SK-N-SH (cell line): ENCODE data around the gene SMOC1. TPM values are rescaled to one million over a fixed set of nuclear protein-coding genes. Genes with fewer than 3 reads are reported as not detected.

Experiments used
- CTCF ChIA-PET: fragments of 300-600, 350-600 bp; formaldehyde crosslinking; extraction: SDS; loops from one replicate; lab custom pipeline; 2021; lab: Yijun Ruan, JAX
- POLR2A ChIA-PET: fragments of 350-600 bp; sonication (Branson Sonifier 250); formaldehyde crosslinking; extraction: SDS; loops from one replicate; lab custom pipeline; 2020; ENCODE audit warnings: antibody characterized with exemption, inconsistent platforms; lab: Yijun Ruan, JAX
- DNase-seq: peaks from one replicate; pipeline ENCODE4 v3.0.0; 2012
- H2AFZ ChIP-seq: fragments of 200-600 bp; sonication (generic); 2 replicates; pipeline ENCODE4 v1.8.1; 2016; ENCODE audit warnings: antibody characterized with exemption, mild to moderate bottlenecking, low read depth
- H3F3A ChIP-seq: fragments of 200-600 bp; sonication (generic); replicated peaks from 2 replicates; pipeline ENCODE3; 2016; ENCODE audit warnings: antibody characterized with exemption, mild to moderate bottlenecking; ENCODE audit not compliant: insufficient read depth
- H3K27ac ChIP-seq, 2 experiments: fragments of 200-500 bp in 1 of 2; fragments of 200-600 bp in 1 of 2; sonication (Bioruptor generic) in 1 of 2; sonication (generic), shearing (Covaris generic) in 1 of 2; 2 replicates each; pipeline versions ENCODE4 v1.5.1 to v1.6.1; 2014 to 2016; ENCODE audit warnings: low read depth in 2 of 2, inconsistent platforms in 1 of 2, low read length in 1 of 2, mild to moderate bottlenecking in 1 of 2, mixed read lengths in 1 of 2
- H3K27me3 ChIP-seq: fragments of 200-600 bp; sonication (generic), shearing (Covaris generic); 2 replicates; pipeline ENCODE4 v1.6.1; 2016; ENCODE audit warnings: mixed run types; ENCODE audit not compliant: insufficient read depth
- H3K36me3 ChIP-seq, 2 experiments: fragments of 200-500 bp in 1 of 2; fragments of 200-600 bp in 1 of 2; sonication (Bioruptor generic) in 1 of 2; sonication (generic) in 1 of 2; replicated peaks in 1 of 2; 2 replicates each; pipeline versions ENCODE3 to v1.5.1; 2014 to 2016; ENCODE audit warnings: low read length in 1 of 2, mild to moderate bottlenecking in 1 of 2; ENCODE audit not compliant: insufficient read depth in 2 of 2, control insufficient read depth in 1 of 2
- H3K4me1 ChIP-seq, 2 experiments: fragments of 200-500 bp in 1 of 2; fragments of 200-600 bp in 1 of 2; sonication (Bioruptor generic) in 1 of 2; sonication (generic), shearing (Covaris generic) in 1 of 2; 2 replicates each; pipeline versions ENCODE4 v1.5.1 to v1.6.1; 2014 to 2016; ENCODE audit warnings: low read depth in 1 of 2, low read length in 1 of 2, mixed run types in 1 of 2; ENCODE audit not compliant: insufficient read depth in 2 of 2, control insufficient read depth in 1 of 2
- H3K4me2 ChIP-seq: fragments of 200-600 bp; sonication (generic), shearing (Covaris generic); 2 replicates; pipeline ENCODE4 v1.6.1; 2017; ENCODE audit warnings: mixed run types
- H3K4me3 ChIP-seq, 2 experiments: fragments of 200-500 bp in 1 of 2; fragments of 200-600 bp in 1 of 2; sonication (Bioruptor generic) in 1 of 2; sonication (generic), shearing (Covaris generic) in 1 of 2; 2 replicates each; pipeline versions ENCODE4 v1.5.1 to v1.8.1; 2014 to 2016; ENCODE audit warnings: low read depth in 2 of 2, inconsistent platforms in 1 of 2, low read length in 1 of 2, mild to moderate bottlenecking in 1 of 2, mixed read lengths in 1 of 2, moderate library complexity in 1 of 2
- H3K79me2 ChIP-seq: fragments of 200-600 bp; sonication (generic); 2 replicates; pipeline ENCODE4 v1.8.1; 2017; ENCODE audit warnings: mild to moderate bottlenecking; ENCODE audit not compliant: insufficient read depth
- H3K9ac ChIP-seq: fragments of 200-600 bp; sonication (generic); 2 replicates; pipeline ENCODE4 v1.6.1; 2017; ENCODE audit warnings: mixed run types
- H3K9me2 ChIP-seq: fragments of 200-600 bp; sonication (generic); 2 replicates; pipeline ENCODE4 v1.6.1; 2017; ENCODE audit warnings: mixed run types
- H3K9me3 ChIP-seq: fragments of 200-600 bp; sonication (generic); 2 replicates; pipeline ENCODE4 v1.6.1; 2017; ENCODE audit warnings: mixed run types, mild to moderate bottlenecking, moderate library complexity
- H4K20me1 ChIP-seq: fragments of 200-600 bp; sonication (generic); 2 replicates; pipeline ENCODE4 v1.6.1; 2017; ENCODE audit warnings: mild to moderate bottlenecking, mixed run types; ENCODE audit not compliant: insufficient read depth
- ELF1 ChIP-seq: IDR thresholded peaks from 2 replicates; pipeline ENCODE4 v1.4.0; 2012
- EP300 ChIP-seq, 2 experiments: IDR thresholded peaks; 2 replicates each; pipeline versions ENCODE4 v1.4.0 to v1.6.1; 2012; ENCODE audit warnings: borderline replicate concordance in 1 of 2, low read depth in 1 of 2, low read length in 1 of 2
- EZH2phosphoT487 ChIP-seq: fragments of 200-600 bp; sonication (generic); IDR thresholded peaks from 2 replicates; pipeline ENCODE4 v1.6.1; 2017; ENCODE audit warnings: low read depth, mixed run types, mild to moderate bottlenecking, antibody characterized with exemption, moderate library complexity, borderline replicate concordance
- JUND ChIP-seq: IDR thresholded peaks from 2 replicates; pipeline ENCODE4 v1.4.0; 2012
- MEF2A ChIP-seq: IDR thresholded peaks from 2 replicates; pipeline ENCODE4 v1.4.0; 2012; ENCODE audit warnings: low read depth, borderline replicate concordance
- NFIC ChIP-seq: IDR thresholded peaks from 2 replicates; pipeline ENCODE4 v1.4.0; 2012; ENCODE audit warnings: borderline replicate concordance
- NRF1 ChIP-seq: IDR thresholded peaks from 2 replicates; pipeline ENCODE4 v1.6.1; 2012; ENCODE audit warnings: low read depth, mild to moderate bottlenecking, low read length
- RAD21 ChIP-seq: IDR thresholded peaks from 2 replicates; pipeline ENCODE4 v1.6.1; 2012; ENCODE audit warnings: mild to moderate bottlenecking, low read length
- RCOR1 ChIP-seq: fragments of 150-350 bp; IDR thresholded peaks from 2 replicates; pipeline ENCODE4 v1.6.1; 2017; ENCODE audit warnings: antibody characterized with exemption, low read length
- RFX5 ChIP-seq: IDR thresholded peaks from 2 replicates; pipeline ENCODE4 v1.6.1; 2012; ENCODE audit warnings: mild to moderate bottlenecking, improper control_type of control experiment, low read length
- USF1 ChIP-seq: IDR thresholded peaks from 2 replicates; pipeline ENCODE4 v1.4.0; 2012; ENCODE audit warnings: low read depth, borderline replicate concordance
- WGBS: methylation state at CpG from one replicate; pipeline ENCODE4 v1.1.6; 2017; ENCODE audit warnings: low lambda C conversion rate; 5-methylcytosine and 5-hydroxymethylcytosine counted together
- polyA plus RNA-seq, 3 experiments: library from polyadenylated mRNA; depleted of rRNA; stranded (reverse); fragments of >200 nt; gene quantifications; 2 replicates each; pipeline ENCODE4 v1.2.3, GENCODE V29; 2012
- TF ChIP-seq, protein P1 (sequence below): IDR thresholded peaks from 2 replicates; pipeline ENCODE4; 2012
- TF ChIP-seq, protein P2 (sequence below): fragments of 150-350 bp; IDR thresholded peaks from 2 replicates; pipeline ENCODE4 v1.6.1; 2016; ENCODE audit warnings: mild to moderate bottlenecking, low read depth, low read length

SMOC1 gene
- polyA plus RNA-seq, 1 of the 3 experiments (the other 2 are of a cell fraction): not detected

DNA sequence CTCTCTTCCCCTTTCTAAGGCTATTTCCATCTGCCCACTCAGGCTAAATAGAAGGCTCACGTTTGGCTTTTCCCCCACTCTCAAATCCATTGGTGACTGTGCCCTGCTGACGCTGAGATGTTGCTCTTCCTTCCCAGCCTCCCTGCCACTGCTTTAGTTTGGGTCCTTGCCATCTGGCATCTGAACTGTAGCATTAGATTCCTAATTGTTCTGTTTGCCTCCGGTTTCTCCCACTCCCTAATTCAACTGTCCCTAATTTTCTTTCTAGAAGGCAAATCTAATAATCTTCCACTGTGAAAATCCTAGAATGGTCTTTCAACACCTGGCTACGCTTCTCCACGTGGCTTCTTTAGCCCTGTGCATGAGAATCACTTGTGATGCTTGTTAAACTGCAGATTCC is 37.6 kb upstream of the SMOC1 start:
- Histone ChIP-seq H3F3A (no peaks in the 10 kb centered on the region), H3K9me2 (no peaks in the 10 kb centered on the region), H3K9ac (no peak overlapping the region), H2AFZ (no peak overlapping the region), H3K36me3 (no peaks in the 10 kb centered on the region), H3K27me3 (no peaks in the 10 kb centered on the region), H3K4me1 (peaks cover 0 to 11% of the 10 kb centered on the region in 2 experiments; a peak in 1 of 4 replicates), H3K79me2 (no peaks in the 10 kb centered on the region), H3K4me2 (no peak overlapping the region), H4K20me1 (no peaks in the 10 kb centered on the region), H3K4me3 (no peak overlapping the region), H3K27ac (no peak overlapping the region), H3K9me3 (no peaks in the 10 kb centered on the region)
- POLR2A ChIA-PET: no interaction called here
- WGBS: 9% methylated on average over 5 of the region's 5 CpGs
- TF ChIP-seq EZH2phosphoT487: no peak
- TF ChIP-seq NFIC: no peak
- no peak for TF ChIP-seq USF1
- no peak for TF ChIP-seq JUND
- TF ChIP-seq, protein P1, sequence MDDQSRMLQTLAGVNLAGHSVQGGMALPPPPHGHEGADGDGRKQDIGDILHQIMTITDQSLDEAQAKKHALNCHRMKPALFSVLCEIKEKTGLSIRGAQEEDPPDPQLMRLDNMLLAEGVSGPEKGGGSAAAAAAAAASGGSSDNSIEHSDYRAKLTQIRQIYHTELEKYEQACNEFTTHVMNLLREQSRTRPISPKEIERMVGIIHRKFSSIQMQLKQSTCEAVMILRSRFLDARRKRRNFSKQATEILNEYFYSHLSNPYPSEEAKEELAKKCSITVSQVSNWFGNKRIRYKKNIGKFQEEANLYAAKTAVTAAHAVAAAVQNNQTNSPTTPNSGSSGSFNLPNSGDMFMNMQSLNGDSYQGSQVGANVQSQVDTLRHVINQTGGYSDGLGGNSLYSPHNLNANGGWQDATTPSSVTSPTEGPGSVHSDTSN: no peak
- no peak for TF ChIP-seq ELF1
- no peak for TF ChIP-seq NRF1
- TF ChIP-seq RFX5: no peak
- TF ChIP-seq RAD21: no peak
- no peak for TF ChIP-seq RCOR1
- TF ChIP-seq, protein P2, sequence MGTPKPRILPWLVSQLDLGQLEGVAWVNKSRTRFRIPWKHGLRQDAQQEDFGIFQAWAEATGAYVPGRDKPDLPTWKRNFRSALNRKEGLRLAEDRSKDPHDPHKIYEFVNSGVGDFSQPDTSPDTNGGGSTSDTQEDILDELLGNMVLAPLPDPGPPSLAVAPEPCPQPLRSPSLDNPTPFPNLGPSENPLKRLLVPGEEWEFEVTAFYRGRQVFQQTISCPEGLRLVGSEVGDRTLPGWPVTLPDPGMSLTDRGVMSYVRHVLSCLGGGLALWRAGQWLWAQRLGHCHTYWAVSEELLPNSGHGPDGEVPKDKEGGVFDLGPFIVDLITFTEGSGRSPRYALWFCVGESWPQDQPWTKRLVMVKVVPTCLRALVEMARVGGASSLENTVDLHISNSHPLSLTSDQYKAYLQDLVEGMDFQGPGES: no peak
- TF ChIP-seq EP300 (IDR thresholded peaks at IDR 0.05; ENCODE audit: borderline replicate concordance in 1 of 2, low read depth in 1 of 2, low read length in 1 of 2): no peak
- CTCF ChIA-PET: interaction anchor here (0.7 kb wide), 1 partner anchor 186 kb away, joined by 3 read pairs; no protein-coding TSS in a partner anchor
- DNase-seq: peak; percentile 9

GRCh38 chr14:69842686-69843420 is 36.4 kb upstream of the SMOC1 start:
- TF ChIP-seq RAD21 (no peak), MEF2A (no peak), NFIC (no peak)
- DNase-seq: no peak
- ChIA-PET CTCF (interaction anchor here (0.7 to 4.2 kb wide), 5 partner anchors 24 to 203 kb away, joined by 3 to 12 read pairs (median 5); no protein-coding TSS in a partner anchor), POLR2A (no interaction called here)
- Histone ChIP-seq H3K9me3 (no peaks in the 10 kb centered on the region), H3K27ac (no peak overlapping the region), H3K79me2 (no peaks in the 10 kb centered on the region), H2AFZ (no peak overlapping the region), H3K4me1 (peaks cover 0 to 11% of the 10 kb centered on the region in 2 experiments; a peak in 1 of 4 replicates), H3K9me2 (no peaks in the 10 kb centered on the region), H3K36me3 (no peaks in the 10 kb centered on the region), H3F3A (no peaks in the 10 kb centered on the region), H3K4me2 (no peak overlapping the region), H3K27me3 (no peaks in the 10 kb centered on the region), H4K20me1 (no peaks in the 10 kb centered on the region), H3K9ac (no peak overlapping the region), H3K4me3 (no peak overlapping the region)
- 42% methylated on average over 13 of the region's 13 CpGs for WGBS
